Measurements from ENCODE around the gene TAL2. TPM values are rescaled to one million over a fixed set of nuclear protein-coding genes. Genes with fewer than 3 reads are reported as not detected.

TAL2 gene
- total and polyA plus RNA-seq, 9 of the 15 experiments (the other 6 are each of a cell fraction or from before 2014, with no cell fraction given), result 0.21 to 3.7 (median 1.1) TPM; not detected in 1

DNA sequence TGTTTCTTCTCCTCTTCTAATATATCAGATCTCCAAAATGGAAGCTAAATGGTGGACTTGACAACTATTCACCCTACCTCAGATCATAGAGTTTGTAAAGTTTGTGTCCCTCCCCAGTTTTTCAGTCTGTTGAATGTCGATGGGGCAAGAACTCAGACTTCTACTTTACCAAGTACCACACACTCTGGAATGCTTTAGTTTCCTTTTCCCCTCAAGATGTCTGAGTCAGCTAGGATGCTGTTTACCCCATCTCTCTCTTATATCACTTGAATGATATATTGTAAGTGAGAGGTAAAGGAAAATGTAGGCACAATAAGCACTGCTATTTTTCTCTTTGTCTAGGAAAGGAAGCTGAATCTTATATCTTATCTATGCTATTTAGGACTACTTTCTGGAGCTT is 25.9 kb upstream of the TAL2 start:
- Histone ChIP-seq H3K4me3 (no peak overlapping the region), H3K9ac (ENCODE audit: insufficient read depth in 1 of 2, low read depth in 2 of 2, low read length in 2 of 2) (no peak overlapping the region), H3K36me3 (ENCODE audit: control insufficient read depth, insufficient read depth, low read length) (no peaks in the 10 kb centered on the region; the same call in 1 of the 3 replicates), H4K20me1 (replicated peaks; ENCODE audit: control insufficient read depth, insufficient read depth, low read length) (no peaks in the 10 kb centered on the region), H3K4me1 (replicated peaks in 1 of 2; ENCODE audit: control insufficient read depth in 2 of 2, insufficient read depth in 2 of 2, low read length in 2 of 2) (no peaks in the 10 kb centered on the region), H3K27me3 (ENCODE audit: control insufficient read depth in 2 of 2, insufficient read depth in 2 of 2, low read length in 2 of 2) (no peaks in the 10 kb centered on the region), H3K4me2 (ENCODE audit: insufficient read depth, low read length) (no peak overlapping the region), H3K79me2 (ENCODE audit: control insufficient read depth, insufficient read depth, low read length) (no peaks in the 10 kb centered on the region), H3K27ac (ENCODE audit: extremely low read depth, low read depth, low read length) (no peak overlapping the region), H3K9me3 (replicated peaks; ENCODE audit: control insufficient read depth, insufficient read depth, low read depth, low read length) (no peaks in the 10 kb centered on the region), H2AFZ (ENCODE audit: low read depth, low read length) (no peak overlapping the region), H3K9me1 (ENCODE audit: control insufficient read depth, insufficient read depth, low read length) (no peaks in the 10 kb centered on the region)
- 29% methylated on average over 1 of the region's 1 CpG for WGBS (ENCODE audit: insufficient coverage, low coverage, missing lambda C conversion rate)
- intact Hi-C loops (cut with micrococcal nuclease) (loop anchor here (5.0 kb wide), 1 partner anchor 81 kb away; no protein-coding TSS in a partner anchor), in situ Hi-C loops (cut with MboI) (no loop called here)
- no TSS peak for BruUV-seq (replicated peaks)
- ChIA-PET CTCF (ENCODE audit: low intra/inter-chr PET ratio) (no interaction called here), POLR2A (interaction anchor here (0.7 to 1.0 kb wide), 3 partner anchors 16 to 32 kb away, joined by 3 read pairs; no protein-coding TSS in a partner anchor)
- no peak for DNase-seq (ENCODE audit: extremely low read depth in 1 of 4, low spot score in 3 of 4)
- FAIRE-seq, result no peak
- no peak for ATAC-seq
- TF ChIP-seq, protein P1, sequence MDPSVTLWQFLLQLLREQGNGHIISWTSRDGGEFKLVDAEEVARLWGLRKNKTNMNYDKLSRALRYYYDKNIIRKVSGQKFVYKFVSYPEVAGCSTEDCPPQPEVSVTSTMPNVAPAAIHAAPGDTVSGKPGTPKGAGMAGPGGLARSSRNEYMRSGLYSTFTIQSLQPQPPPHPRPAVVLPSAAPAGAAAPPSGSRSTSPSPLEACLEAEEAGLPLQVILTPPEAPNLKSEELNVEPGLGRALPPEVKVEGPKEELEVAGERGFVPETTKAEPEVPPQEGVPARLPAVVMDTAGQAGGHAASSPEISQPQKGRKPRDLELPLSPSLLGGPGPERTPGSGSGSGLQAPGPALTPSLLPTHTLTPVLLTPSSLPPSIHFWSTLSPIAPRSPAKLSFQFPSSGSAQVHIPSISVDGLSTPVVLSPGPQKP (CRISPR knock-in tag; IDR thresholded peaks at IDR 0.05), result no peak
- TF ChIP-seq CHAMP1 (IDR thresholded peaks at IDR 0.05), result no peak
- no peak for TF ChIP-seq XRCC5 (IDR thresholded peaks at IDR 0.05; ENCODE audit: low read depth, low read length)
- TF ChIP-seq PURB (CRISPR knock-in tag; IDR thresholded peaks at IDR 0.05; ENCODE audit: low read depth), result no peak
- TF ChIP-seq KLF1 (tag; IDR thresholded peaks at IDR 0.05), result no peak
- TF ChIP-seq RBBP5 (IDR thresholded peaks at IDR 0.05; ENCODE audit: borderline replicate concordance, insufficient read depth, low read length, poor library complexity, severe bottlenecking), result no peak
- TF ChIP-seq E2F3 (CRISPR knock-in tag; IDR thresholded peaks at IDR 0.05), result no peak
- no peak for TF ChIP-seq HDAC1 (IDR thresholded peaks at IDR 0.05)
- no peak for TF ChIP-seq NCOA2 (IDR thresholded peaks at IDR 0.05; ENCODE audit: partially characterized antibody in 2 of 2)
- no peak for TF ChIP-seq ATF3 (IDR thresholded peaks at IDR 0.05)
- TF ChIP-seq ATF3 (CRISPR knock-in tag; conservative IDR thresholded peaks at IDR 0.05), result no peak
- no peak for TF ChIP-seq POLR3A (IDR thresholded peaks at IDR 0.05; ENCODE audit: borderline replicate concordance, extremely low read depth, insufficient read depth, insufficient read length)
- no peak for TF ChIP-seq ZBTB7A (IDR thresholded peaks at IDR 0.05; ENCODE audit: borderline replicate concordance, control insufficient read depth, low read depth, low read length)
- TF ChIP-seq MAFK (IDR thresholded peaks at IDR 0.05; ENCODE audit: low read length), result no peak
- TF ChIP-seq, protein P2, sequence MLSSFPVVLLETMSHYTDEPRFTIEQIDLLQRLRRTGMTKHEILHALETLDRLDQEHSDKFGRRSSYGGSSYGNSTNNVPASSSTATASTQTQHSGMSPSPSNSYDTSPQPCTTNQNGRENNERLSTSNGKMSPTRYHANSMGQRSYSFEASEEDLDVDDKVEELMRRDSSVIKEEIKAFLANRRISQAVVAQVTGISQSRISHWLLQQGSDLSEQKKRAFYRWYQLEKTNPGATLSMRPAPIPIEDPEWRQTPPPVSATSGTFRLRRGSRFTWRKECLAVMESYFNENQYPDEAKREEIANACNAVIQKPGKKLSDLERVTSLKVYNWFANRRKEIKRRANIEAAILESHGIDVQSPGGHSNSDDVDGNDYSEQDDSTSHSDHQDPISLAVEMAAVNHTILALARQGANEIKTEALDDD (IDR thresholded peaks at IDR 0.05), result no peak
- no peak for TF ChIP-seq COPS2 (conservative IDR thresholded peaks at IDR 0.05)
- TF ChIP-seq FOXJ2 (tag; IDR thresholded peaks at IDR 0.05), result no peak
- TF ChIP-seq CGGBP1 (CRISPR knock-in tag; IDR thresholded peaks at IDR 0.05), result no peak

Data from K562 (cell line).